ENCODE results near the gene ACVRL1.

DNA sequence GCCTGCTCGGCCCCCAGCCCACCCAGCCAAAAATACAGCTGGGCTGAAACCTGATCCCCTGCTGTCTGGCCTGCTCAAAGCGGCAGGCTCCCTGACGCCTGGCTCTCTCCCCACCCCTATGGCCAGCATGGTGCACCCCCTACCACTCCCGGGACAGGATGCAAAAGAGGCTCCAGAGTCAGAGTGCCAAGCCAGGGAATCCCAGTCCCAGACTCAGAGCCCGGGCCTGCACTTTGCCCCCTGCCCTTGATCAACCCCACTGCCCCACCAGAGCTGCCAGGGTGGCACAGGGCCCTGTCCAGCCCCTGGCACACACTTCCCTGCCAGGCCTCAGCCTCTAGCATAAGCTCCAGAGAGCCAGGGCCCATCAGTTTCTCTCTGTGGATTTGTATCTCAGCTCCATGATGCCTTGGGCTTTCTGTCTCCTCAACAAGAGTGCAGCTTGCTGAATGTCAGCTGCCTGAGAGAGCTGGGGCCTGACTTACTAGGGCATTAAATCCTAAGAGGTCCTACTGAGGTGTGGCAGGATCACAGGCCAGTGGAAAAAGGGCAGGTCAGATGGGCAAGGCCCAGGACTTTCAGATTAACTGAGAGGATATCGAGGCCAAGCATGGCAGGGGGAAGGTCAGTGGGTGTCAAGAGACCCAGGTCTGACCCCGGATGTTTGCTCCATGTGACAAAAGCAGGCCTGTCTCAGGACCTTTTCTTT, 13.9 kb downstream of the ACVRL1 start:
- TF ChIP-seq, protein P1, sequence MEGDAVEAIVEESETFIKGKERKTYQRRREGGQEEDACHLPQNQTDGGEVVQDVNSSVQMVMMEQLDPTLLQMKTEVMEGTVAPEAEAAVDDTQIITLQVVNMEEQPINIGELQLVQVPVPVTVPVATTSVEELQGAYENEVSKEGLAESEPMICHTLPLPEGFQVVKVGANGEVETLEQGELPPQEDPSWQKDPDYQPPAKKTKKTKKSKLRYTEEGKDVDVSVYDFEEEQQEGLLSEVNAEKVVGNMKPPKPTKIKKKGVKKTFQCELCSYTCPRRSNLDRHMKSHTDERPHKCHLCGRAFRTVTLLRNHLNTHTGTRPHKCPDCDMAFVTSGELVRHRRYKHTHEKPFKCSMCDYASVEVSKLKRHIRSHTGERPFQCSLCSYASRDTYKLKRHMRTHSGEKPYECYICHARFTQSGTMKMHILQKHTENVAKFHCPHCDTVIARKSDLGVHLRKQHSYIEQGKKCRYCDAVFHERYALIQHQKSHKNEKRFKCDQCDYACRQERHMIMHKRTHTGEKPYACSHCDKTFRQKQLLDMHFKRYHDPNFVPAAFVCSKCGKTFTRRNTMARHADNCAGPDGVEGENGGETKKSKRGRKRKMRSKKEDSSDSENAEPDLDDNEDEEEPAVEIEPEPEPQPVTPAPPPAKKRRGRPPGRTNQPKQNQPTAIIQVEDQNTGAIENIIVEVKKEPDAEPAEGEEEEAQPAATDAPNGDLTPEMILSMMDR (IDR thresholded peaks at IDR 0.05), result no peak
- TF ChIP-seq EZH2 (IDR thresholded peaks at IDR 0.05) (no peak), EZH2phosphoT487 (IDR thresholded peaks at IDR 0.05) (no peak)

Data from neural progenitor cell (in vitro differentiated cells).